GM18907 (cell line): ENCODE measurements around the gene TPD52L1.
A peak's percentile ranks its signal among the peaks of the same experiment; 100 is the strongest.

Source experiments
- ATAC-seq: cut with Tn5 transposase; IDR thresholded peaks from one replicate; pipeline ENCODE4 v1.9.1; 2021; ENCODE audit warnings: mild to moderate bottlenecking, moderate library complexity; ENCODE audit not compliant: unreplicated experiment

Gene TPD52L1

DNA sequence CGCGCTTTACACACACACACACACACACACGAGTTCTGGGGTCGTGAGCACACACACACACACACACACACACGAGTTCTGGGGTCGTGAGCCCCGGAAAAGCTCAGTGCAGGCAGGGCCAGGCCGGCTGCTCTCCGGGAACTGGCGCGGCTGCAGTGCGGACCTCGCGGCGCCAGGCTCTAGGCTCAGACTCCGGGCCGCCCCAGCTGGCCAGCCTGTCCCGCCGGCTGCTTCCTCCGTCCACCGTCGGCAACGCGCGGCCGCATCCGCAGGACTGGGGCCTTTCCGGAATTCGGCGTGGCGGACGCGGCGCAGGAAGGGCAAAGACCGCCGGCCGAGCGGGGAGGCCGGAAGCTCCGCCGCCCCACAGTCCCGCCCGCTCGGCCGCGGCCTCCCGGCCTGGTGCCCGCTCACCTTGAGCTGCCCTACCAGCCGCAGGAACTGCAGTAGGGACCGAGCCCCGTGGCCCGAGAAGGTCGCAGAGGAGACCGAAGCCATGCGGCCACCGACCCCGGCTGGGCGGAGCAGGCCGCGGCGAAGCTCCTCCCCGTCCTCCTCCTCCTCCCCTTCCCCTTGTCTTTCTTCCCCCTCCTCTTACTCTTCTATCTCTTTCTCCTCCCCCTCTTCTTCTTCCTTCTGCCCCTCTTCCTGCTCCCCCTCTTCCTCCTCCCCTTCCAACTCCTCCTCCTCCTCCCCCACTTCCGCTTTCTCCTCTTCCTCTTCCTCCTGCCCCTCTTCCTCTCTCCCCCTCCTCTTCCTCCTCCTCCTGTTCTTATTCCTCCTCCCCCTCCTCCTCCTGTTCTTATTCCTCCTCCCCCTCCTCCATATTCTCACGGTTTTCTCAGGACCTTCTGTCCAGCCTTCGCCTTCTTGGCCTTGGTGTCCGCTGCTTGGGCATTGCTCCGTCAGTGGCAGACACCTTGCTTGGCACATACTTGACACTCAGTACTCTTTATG, 148.1 kb downstream of the TPD52L1 start, which contains the start of gene HDDC2:
Gene HDDC2 (minus strand): TSS at position 533 of the 957 bp plus-strand sequence. CDS start 35 bp downstream, at position 498.
- ATAC-seq = peak; percentile 93

DNA sequence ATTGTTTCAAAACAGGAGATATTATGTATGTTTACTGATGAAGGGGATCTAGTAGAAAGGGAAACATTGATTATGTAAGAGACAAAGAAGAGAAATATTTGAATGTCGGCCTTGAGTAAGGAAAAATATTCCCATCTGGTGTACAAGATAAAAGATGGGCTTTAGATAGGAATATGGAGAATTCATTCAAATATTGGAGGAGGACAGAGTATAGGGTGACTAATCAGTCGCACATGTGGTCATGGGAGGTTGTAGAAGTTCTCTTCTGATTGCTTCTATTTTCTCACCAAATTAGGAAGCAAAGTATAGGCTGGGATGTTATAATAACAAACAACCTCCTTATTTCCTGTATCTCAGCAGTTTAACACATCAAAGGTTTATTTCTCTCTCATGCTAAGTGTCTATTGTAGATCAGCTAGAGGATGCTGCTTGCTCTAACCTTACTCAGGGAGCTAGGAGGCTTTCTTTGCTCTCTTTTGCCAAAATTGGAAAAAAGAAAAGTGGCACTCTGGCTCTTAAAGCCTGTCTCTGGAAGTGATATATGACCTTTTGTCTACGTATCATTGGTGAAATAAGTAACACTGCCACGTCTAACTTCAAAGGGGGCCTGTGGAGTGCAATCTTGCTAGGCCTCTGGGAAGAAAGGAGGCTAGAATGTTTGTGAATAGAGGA, 149.4 kb downstream of the TPD52L1 start:
- no peak for ATAC-seq

DNA sequence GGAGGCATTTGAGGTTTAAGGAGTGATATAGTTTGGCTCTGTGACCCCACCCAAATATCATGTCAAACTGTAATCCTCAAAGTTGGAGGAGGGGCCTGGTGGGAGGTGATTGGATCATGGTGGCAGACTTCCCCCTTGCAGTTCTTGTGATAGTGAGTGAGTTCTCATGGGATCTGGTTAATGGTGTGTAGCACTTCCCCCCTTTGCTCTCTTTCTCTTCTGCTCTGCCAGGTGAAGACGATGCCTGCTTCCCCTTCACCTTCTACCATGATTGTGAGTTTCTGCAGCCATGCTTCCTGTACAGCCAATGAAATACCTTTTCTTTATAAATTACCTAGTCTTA, 149.9 kb downstream of the TPD52L1 start:
- ATAC-seq = no peak

DNA sequence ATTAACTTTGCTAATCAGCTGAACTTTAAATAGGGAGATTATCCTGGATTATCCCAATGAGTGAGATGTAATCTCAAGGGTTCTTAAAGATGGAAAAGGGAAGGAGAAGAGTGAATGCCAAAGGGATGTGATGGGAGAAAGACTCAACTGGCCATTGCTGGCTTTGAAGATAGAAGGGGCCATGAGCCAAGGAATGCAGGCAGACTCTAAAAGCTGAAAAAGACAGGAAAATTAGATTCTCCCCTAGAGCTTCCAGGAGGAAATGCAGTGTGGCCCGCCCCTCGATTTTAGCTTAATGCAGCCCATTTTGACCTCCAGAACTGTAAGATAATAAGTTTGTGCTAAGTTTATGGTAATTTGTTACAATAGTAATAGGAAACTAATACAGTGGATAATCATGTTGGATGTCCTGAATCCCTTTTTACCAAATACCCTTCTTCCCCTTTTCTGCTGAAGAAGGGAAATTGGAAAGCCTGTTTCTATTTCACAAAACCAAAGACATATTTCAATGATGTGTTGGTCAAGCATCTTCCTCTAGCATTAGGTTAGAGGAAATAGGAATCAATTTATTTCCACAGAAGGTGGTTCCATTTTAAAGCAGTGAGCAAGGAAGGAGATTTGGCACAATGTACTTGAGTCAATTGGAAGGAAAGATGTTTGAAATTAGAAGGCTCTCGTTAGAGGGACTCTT, 151.5 kb downstream of the TPD52L1 start:
- no peak for ATAC-seq

DNA sequence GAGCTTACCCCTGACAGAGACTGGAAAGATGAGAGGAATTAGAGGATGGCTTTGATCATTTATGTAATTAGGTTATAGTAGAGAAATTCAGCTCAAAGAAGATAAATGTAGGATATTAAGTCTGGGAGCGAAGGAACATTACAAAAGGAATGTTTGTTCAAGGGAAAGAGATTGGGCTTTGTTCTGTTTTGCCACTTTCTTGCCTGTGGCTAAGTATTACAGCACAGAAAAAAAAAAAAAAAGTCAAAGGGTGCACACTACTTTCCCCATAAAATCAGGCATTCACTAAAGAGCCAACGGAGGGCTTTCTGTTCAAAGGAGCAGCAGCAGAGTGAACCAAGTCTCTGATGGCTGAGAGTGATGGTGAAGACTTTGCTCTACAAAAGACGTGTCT, 153.2 kb downstream of the TPD52L1 start:
- no peak for ATAC-seq

DNA sequence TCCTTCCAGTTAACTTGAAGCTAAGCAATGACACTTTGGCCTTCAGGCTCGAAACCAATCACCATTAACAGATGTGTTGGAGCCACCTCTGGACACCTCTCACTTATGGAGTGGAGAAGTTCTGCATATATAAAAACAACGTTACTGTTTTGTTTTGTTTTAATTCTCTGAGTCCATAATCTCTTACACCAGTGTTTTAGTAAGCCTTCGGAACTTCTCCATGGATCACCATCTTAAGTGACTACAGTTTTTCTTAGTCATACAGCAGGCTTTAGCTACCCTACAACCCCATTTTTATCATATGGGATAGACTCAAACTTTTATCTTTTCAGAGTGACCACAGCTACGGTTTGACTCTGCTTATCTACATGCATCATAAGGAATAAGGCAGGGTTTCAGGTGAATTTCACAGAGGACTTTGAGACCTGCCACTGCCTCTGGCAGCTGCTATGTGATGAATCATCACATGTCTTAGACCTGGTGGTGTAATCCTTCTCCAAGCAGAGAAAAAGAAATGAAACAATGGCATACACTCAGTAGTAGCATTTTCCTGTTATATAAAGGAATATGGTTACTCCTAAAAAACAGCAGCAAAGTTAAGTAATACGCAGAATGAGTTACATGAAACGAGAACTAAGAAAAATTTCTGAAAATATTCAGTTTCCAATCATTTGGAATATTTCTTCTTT, 153.7 kb downstream of the TPD52L1 start:
- ATAC-seq = no peak

DNA sequence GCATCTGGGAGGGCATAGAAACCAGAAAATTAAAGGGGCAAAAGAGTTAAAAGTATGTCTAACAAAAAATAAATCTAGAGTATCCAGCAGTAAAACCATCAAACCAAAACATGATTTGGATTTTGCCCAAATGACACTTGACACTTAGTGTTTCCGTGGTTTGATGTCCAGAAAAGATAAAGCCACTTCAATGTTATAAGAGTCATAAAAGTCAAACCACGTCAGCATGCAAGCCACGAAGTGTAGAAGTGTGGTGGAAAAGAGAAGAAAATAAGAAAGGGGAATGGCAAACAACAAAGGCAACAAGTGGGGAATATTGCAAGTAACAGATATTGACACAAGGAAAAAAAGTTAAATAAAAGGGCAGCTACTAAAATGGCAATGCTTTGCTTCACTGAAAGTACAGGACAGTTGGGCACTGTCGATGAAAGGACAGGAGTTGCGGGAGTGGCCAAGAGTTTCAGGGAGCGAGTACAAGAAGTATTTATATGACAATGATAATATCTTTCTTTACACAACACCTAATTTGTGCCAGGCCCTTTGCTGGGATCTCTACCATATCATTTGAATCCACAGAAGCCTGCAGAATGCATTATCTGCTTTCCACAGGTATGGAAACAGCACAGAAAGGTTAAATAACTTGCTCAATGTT, 154.5 kb downstream of the TPD52L1 start:
- no peak for ATAC-seq

DNA sequence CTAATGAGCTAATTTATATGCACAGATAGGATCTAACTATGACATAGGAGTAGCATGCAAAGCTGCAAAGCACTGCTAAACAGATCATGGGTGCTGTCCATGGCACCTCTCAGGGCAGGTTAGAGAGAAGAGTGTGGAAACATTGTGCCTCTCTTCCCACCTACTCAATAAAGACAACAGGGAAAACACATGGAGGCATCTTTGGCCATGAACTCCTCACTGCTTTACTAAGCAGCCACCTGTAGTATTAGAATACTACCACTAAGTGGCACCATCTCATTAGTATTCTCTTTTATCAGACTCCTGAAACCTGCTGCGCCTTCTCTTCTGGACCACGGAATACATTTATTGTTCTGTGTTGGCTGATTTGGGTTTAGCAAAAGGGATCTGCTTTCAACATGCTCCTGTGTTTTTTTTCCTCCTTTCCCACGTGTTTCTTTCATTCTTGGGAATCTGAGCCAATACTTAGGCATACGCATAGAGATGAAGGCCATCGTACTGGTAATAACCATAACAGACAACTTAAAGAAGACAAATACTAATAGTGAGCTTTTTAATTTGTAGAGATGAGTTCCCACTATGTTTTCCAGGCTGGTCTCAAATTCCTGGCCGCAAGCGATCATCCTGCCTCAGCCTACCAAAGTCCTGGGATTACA, 157.5 kb downstream of the TPD52L1 start:
- ATAC-seq = peak; percentile 86

DNA sequence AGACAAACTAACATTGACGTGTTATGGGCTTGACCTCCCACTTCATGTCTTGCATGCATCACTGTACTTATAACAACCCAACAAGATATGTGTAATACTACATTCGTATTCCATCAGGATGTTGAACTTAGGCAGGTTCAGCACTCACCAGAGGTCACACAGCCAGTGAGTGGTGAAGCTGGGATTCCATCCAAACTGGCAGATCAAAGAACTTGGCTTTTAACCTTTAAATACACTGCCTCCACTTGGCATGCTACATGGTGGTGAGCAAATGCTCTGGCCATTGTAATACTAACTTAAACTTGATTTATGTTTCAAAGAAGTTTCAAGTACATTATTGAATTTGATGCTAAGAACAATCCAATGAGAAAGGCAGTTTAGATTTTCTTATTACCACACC, 158.9 kb downstream of the TPD52L1 start:
- no peak for ATAC-seq

DNA sequence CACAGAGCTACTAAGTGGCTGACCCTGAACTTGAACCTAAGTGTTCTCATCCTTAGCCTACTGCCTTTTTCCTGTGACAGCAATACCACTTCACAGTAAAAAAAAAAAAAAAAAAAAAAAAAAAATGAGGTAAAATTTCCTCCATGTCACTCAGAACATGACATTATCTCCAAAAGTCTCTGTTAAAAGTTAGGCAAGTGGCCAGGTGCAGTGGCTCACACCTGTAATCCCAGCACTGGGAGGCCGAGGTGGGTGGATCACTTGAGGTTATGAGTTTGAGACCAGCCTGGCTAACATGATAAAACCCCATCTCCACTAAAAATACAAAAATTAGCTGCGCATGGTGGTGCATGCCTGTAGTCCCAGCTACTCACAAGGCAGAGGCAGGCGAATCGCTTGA, 159.4 kb downstream of the TPD52L1 start:
- ATAC-seq = no peak
